ENCODE results near the gene TMEM51.

The TMEM51 gene

DNA sequence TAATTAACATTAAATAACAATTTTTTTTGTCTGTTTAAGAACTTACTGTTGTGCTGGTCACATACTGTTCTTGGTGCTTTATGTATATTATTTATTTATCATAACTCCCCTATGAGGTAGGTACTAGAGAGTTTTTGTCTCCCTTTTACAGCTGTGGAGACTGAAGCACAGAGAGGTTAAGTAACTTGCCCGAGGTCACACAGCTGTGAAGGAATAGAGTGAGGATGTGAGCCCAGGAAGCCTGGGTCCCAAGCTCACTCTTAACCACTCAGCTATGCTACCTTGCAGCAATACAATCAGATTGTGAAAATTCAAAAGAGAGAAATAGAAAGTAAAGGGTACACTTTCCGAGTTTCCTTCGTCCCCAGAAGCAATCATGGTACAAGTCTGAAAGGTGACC lies 57.9 kb downstream of the TMEM51 start:
- DNase-seq (ENCODE audit: low read depth in 1 of 2, low spot score in 1 of 2): no peak
- Histone ChIP-seq H3K27me3 (ENCODE audit: insufficient read depth, poor library complexity, severe bottlenecking) (no peaks in the 10 kb centered on the region), H3K4me3 (replicated peaks; ENCODE audit: insufficient read depth, low read length) (no peak overlapping the region), H3K27ac (replicated peaks) (no peak overlapping the region)
- TF ChIP-seq GABPA (IDR thresholded peaks at IDR 0.05; ENCODE audit: low read depth): no peak
- no peak for TF ChIP-seq POLR2AphosphoS5 (IDR thresholded peaks at IDR 0.05; ENCODE audit: low read depth)
- TF ChIP-seq, protein P1, sequence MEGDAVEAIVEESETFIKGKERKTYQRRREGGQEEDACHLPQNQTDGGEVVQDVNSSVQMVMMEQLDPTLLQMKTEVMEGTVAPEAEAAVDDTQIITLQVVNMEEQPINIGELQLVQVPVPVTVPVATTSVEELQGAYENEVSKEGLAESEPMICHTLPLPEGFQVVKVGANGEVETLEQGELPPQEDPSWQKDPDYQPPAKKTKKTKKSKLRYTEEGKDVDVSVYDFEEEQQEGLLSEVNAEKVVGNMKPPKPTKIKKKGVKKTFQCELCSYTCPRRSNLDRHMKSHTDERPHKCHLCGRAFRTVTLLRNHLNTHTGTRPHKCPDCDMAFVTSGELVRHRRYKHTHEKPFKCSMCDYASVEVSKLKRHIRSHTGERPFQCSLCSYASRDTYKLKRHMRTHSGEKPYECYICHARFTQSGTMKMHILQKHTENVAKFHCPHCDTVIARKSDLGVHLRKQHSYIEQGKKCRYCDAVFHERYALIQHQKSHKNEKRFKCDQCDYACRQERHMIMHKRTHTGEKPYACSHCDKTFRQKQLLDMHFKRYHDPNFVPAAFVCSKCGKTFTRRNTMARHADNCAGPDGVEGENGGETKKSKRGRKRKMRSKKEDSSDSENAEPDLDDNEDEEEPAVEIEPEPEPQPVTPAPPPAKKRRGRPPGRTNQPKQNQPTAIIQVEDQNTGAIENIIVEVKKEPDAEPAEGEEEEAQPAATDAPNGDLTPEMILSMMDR (IDR thresholded peaks at IDR 0.05; ENCODE audit: insufficient read depth, low read length): no peak
- TF ChIP-seq, protein P2, sequence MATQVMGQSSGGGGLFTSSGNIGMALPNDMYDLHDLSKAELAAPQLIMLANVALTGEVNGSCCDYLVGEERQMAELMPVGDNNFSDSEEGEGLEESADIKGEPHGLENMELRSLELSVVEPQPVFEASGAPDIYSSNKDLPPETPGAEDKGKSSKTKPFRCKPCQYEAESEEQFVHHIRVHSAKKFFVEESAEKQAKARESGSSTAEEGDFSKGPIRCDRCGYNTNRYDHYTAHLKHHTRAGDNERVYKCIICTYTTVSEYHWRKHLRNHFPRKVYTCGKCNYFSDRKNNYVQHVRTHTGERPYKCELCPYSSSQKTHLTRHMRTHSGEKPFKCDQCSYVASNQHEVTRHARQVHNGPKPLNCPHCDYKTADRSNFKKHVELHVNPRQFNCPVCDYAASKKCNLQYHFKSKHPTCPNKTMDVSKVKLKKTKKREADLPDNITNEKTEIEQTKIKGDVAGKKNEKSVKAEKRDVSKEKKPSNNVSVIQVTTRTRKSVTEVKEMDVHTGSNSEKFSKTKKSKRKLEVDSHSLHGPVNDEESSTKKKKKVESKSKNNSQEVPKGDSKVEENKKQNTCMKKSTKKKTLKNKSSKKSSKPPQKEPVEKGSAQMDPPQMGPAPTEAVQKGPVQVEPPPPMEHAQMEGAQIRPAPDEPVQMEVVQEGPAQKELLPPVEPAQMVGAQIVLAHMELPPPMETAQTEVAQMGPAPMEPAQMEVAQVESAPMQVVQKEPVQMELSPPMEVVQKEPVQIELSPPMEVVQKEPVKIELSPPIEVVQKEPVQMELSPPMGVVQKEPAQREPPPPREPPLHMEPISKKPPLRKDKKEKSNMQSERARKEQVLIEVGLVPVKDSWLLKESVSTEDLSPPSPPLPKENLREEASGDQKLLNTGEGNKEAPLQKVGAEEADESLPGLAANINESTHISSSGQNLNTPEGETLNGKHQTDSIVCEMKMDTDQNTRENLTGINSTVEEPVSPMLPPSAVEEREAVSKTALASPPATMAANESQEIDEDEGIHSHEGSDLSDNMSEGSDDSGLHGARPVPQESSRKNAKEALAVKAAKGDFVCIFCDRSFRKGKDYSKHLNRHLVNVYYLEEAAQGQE (IDR thresholded peaks at IDR 0.05; ENCODE audit: insufficient replicate concordance, low read depth): no peak
- TF ChIP-seq SPI1 (IDR thresholded peaks at IDR 0.05; ENCODE audit: borderline replicate concordance, low read depth): no peak

DNA sequence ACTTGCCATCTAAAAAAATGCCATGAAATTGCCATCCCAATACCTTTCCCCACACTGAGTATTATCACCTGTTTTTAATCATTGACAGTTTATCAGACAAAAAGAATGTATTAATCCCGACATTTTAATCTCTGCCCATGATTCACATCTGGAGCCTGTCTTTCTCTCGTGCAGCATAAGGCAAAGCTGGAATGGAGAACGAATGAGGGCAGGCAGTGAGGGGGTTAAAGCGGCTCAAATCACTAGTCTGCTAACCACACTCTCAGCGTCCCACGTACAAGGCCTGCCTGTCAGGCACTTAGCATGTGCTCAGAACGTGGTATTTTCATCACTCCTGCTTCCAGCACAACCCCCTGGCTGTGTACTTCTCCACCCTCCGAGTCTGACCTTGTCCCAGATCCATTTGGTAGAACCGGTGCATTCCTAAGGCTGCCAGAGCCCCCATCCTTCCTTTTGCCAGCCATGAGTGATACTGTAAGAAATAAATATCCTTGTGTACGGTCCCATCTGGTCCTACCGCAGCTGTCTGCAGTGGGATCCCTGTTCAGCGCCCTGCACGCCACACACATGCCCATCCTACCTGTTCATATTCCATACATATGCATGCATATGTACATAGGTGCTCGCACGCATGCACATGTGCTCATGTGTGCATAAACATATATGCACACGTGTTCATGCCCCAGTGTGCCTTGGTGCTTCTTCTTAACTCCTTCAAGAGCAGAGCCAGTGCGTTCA lies 58.8 kb downstream of the TMEM51 start:
- H3K27ac ChIP-seq (replicated peaks): no peak overlapping the region
- H3K27me3 ChIP-seq (ENCODE audit: insufficient read depth, poor library complexity, severe bottlenecking): no peaks in the 10 kb centered on the region
- no peak overlapping the region for H3K4me3 ChIP-seq (replicated peaks; ENCODE audit: insufficient read depth, low read length)
- TF ChIP-seq, protein P1 (IDR thresholded peaks at IDR 0.05; ENCODE audit: insufficient read depth, low read length): no peak
- no peak for TF ChIP-seq POLR2AphosphoS5 (IDR thresholded peaks at IDR 0.05; ENCODE audit: low read depth)
- TF ChIP-seq SPI1 (IDR thresholded peaks at IDR 0.05; ENCODE audit: borderline replicate concordance, low read depth): no peak
- no peak for DNase-seq (ENCODE audit: low read depth in 1 of 2, low spot score in 1 of 2)

DNA sequence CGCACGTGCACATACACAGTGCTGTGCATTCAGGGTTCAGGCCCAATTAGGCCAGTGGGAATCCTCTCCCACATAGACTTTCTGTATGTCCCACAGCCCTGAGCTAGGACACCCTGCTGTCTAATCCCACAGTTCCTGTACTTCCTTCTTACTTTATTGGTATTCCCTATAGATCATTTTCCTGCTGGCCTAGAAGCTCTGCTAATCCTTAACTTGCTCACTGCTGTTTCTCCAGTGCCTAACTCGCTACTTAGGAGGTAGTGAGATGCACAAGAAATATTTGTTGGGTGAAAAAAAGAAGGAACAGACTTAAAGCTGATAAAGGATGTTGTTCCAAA lies 59.4 kb downstream of the TMEM51 start:
- no peak for TF ChIP-seq SPI1 (IDR thresholded peaks at IDR 0.05; ENCODE audit: borderline replicate concordance, low read depth)
- TF ChIP-seq, protein P1 (IDR thresholded peaks at IDR 0.05; ENCODE audit: insufficient read depth, low read length): no peak
- TF ChIP-seq GABPA (IDR thresholded peaks at IDR 0.05; ENCODE audit: low read depth): no peak
- TF ChIP-seq POLR2AphosphoS5 (IDR thresholded peaks at IDR 0.05; ENCODE audit: low read depth): no peak
- TF ChIP-seq, protein P2 (IDR thresholded peaks at IDR 0.05; ENCODE audit: insufficient replicate concordance, low read depth): no peak
- DNase-seq (ENCODE audit: low read depth in 1 of 2, low spot score in 1 of 2): no peak

More for the DNA sequence above, 59.4 kb downstream of the TMEM51 start:
- Histone ChIP-seq H3K4me3 (replicated peaks; ENCODE audit: insufficient read depth, low read length) (no peak overlapping the region), H3K27me3 (ENCODE audit: insufficient read depth, poor library complexity, severe bottlenecking) (no peaks in the 10 kb centered on the region), H3K27ac (replicated peaks) (no peak overlapping the region)
